Memory B cell (primary cell): Measurements from ENCODE around the gene CFC1.
"Not testable (repeated sequence)": the region's sequence is repeated elsewhere in the genome, so short reads cannot be mapped to it uniquely, and the experiment has no call there.

Source experiments
- ATAC-seq: fragments of 150-1000 bp; cut with Tn5 transposase; 2 replicates; pipeline ENCODE4 v1.10.0; 2021; ENCODE audit warnings: low read depth, mild to moderate bottlenecking, moderate library complexity
- DNase-seq, 2 donors: peaks; one replicate each; pipeline ENCODE4 v3.0.0; 2022; ENCODE audit warnings: low spot score in 2 of 2
- H3K27ac Mint-ChIP-seq: one replicate; pipeline ENCODE4 v1.8.0; 2022; ENCODE audit warnings: mild to moderate bottlenecking, moderate library complexity, mixed read lengths
- H3K27me3 Mint-ChIP-seq: one replicate; pipeline ENCODE4 v1.8.0; 2022; ENCODE audit warnings: mixed read lengths
- H3K36me3 Mint-ChIP-seq: one replicate; pipeline ENCODE4 v1.8.0; 2022; ENCODE audit warnings: mild to moderate bottlenecking, mixed read lengths
- H3K4me1 Mint-ChIP-seq: one replicate; pipeline ENCODE4 v1.8.0; 2022; ENCODE audit warnings: mixed read lengths
- H3K4me3 Mint-ChIP-seq: one replicate; pipeline ENCODE4 v1.8.0; 2022; ENCODE audit warnings: mild to moderate bottlenecking, moderate library complexity, mixed read lengths
- H3K9me3 Mint-ChIP-seq: one replicate; pipeline ENCODE4 v1.8.0; 2022; ENCODE audit warnings: mixed read lengths

The CFC1 gene

GRCh38 chr2:130566165-130566564, 33.2 kb downstream of the CFC1 start:
- not testable (repeated sequence) for H3K36me3 Mint-ChIP-seq, H3K4me3 Mint-ChIP-seq, ATAC-seq, H3K4me1 Mint-ChIP-seq, DNase-seq, H3K9me3 Mint-ChIP-seq, H3K27ac Mint-ChIP-seq, H3K27me3 Mint-ChIP-seq

DNA sequence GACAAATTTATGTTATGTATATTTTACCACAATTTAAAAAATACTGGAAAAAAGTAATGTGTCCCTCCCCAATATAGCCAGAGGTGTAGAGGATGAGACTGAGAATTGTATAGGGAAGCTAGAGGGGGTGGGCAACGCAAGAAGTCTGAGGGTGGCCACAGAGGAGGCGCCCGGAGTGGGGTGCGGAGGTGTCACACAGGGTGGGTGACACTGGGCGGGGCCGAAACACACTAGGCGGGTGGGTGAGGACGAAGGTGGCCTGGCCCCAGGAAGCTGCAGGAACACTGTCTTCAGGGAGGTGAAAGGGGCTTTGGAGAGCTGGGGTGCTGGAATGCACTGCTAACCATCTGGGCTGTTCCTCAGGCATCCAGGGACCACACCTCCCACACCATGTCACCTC, 42.9 kb downstream of the CFC1 start:
- not testable (repeated sequence) for DNase-seq, ATAC-seq, H3K4me1 Mint-ChIP-seq, H3K36me3 Mint-ChIP-seq, H3K27me3 Mint-ChIP-seq, H3K4me3 Mint-ChIP-seq, H3K9me3 Mint-ChIP-seq, H3K27ac Mint-ChIP-seq

- H3K27ac Mint-ChIP-seq, H3K27me3 Mint-ChIP-seq, DNase-seq, H3K4me3 Mint-ChIP-seq, H3K36me3 Mint-ChIP-seq, ATAC-seq, H3K4me1 Mint-ChIP-seq, H3K9me3 Mint-ChIP-seq: not testable (repeated sequence)
Observed at GRCh38 chr2:130554178-130554577, 45.2 kb downstream of the CFC1 start.

GRCh38 chr2:130549475-130549874, 49.9 kb downstream of the CFC1 start:
- not testable (repeated sequence) for H3K4me3 Mint-ChIP-seq, H3K4me1 Mint-ChIP-seq, H3K9me3 Mint-ChIP-seq, H3K36me3 Mint-ChIP-seq, DNase-seq, H3K27ac Mint-ChIP-seq, ATAC-seq, H3K27me3 Mint-ChIP-seq

DNA sequence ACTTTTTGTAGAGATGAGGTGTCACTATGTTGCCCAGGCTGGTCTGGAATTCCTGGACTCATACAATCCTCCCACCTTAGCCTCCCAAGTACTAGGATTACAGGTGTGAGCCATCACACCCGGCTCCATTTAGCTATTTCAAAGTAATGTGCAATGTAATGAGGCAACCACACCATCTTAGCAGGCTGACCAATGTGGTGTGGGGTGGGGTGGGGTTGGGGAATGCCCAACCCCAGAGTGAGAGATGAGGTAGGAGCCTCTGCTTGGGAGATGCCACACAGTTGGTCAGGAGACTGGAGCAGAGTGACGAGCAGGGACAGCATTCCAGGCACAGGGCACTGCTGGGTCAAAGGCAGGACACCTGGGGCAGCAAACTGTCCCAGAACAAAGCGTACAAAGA, 51.0 kb downstream of the CFC1 start:
- H3K4me1 Mint-ChIP-seq, H3K4me3 Mint-ChIP-seq, H3K27ac Mint-ChIP-seq, DNase-seq, H3K9me3 Mint-ChIP-seq, ATAC-seq, H3K36me3 Mint-ChIP-seq, H3K27me3 Mint-ChIP-seq: not testable (repeated sequence)

GRCh38 chr2:130544978-130545377, 54.4 kb downstream of the CFC1 start:
- not testable (repeated sequence) for H3K9me3 Mint-ChIP-seq, ATAC-seq, H3K27me3 Mint-ChIP-seq, H3K36me3 Mint-ChIP-seq, H3K4me3 Mint-ChIP-seq, DNase-seq, H3K4me1 Mint-ChIP-seq, H3K27ac Mint-ChIP-seq

DNA sequence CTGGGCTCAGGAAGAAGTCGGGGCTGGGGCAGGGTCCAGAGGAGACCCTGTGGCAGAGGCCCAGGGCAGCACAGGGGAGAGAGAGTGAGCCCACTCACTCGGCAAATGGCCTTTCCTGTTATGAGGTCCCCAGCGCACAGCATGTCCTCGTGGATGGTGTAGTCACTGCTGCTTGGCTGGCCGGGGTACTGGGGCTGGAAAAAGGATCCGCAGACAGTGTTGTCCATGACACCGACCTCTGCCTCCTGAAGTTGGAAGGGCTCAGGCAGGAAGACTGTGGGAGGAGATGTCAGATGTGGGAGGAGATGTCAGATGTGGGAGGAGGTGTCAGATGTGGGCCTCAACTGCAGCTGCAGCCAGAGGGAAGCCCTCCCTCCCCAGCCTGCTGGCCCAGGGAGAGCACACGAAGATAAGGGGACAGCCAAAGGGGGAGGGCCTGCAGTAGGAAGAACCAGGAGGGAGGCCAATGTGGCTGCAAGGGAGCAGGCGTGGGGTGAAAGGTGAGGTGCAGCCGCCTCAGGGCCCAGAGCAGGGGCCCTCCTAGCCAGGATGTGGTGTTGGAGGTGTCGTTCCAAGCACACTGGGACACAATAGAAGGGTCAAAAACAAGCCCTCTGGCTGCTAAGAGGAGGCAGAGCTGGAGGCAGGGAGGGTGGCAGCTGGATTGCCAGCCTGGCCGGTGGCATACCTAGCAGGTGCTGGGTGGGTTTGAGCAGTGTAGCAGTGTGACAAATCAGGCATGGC, 55.4 kb downstream of the CFC1 start:
- not testable (repeated sequence) for H3K27ac Mint-ChIP-seq, H3K4me3 Mint-ChIP-seq, H3K27me3 Mint-ChIP-seq, H3K36me3 Mint-ChIP-seq, ATAC-seq, DNase-seq, H3K4me1 Mint-ChIP-seq, H3K9me3 Mint-ChIP-seq

GRCh38 chr2:130542789-130543188, 56.6 kb downstream of the CFC1 start:
- H3K27ac Mint-ChIP-seq, H3K9me3 Mint-ChIP-seq, H3K4me3 Mint-ChIP-seq, ATAC-seq, DNase-seq, H3K27me3 Mint-ChIP-seq, H3K4me1 Mint-ChIP-seq, H3K36me3 Mint-ChIP-seq: not testable (repeated sequence)
